Activated CD8-positive, alpha-beta T cell treated with anti-CD3 and anti-CD28 coated beads, Interleukin-2, amount 10 ng/mL, durations not matched to agents 7 days and 5 days (primary cell): ENCODE measurements around the gene ZNF831. TPM values are rescaled to one million over a fixed set of nuclear protein-coding genes. Genes with fewer than 3 reads are reported as not detected.

Experiments
- ATAC-seq: fragments of 150-1000 bp; cut with Tn5 transposase; one replicate; pipeline ENCODE4 v1.10.0; 2021; ENCODE audit warnings: moderate library complexity
- CTCF ChIA-PET: fragments of 350-600 bp; sonication (Branson Sonifier 250); formaldehyde crosslinking; loops from one replicate; lab custom pipeline; 2021; ENCODE audit warnings: antibody characterized with exemption; lab: Charles Lee
- POLR2A ChIA-PET: fragments of 350-600 bp; sonication (Branson Sonifier 250); formaldehyde crosslinking; loops from one replicate; lab custom pipeline; 2021; ENCODE audit warnings: antibody characterized with exemption; lab: Charles Lee
- DNase-seq: peaks from one replicate; pipeline ENCODE4 v3.0.0-alpha.2; 2020
- H3K27ac Mint-ChIP-seq: one replicate; pipeline ENCODE4 v1.8.0; 2021; ENCODE audit warnings: mild to moderate bottlenecking, mixed read lengths
- H3K27me3 Mint-ChIP-seq: one replicate; pipeline ENCODE4 v1.8.0; 2021; ENCODE audit warnings: low read depth, mixed read lengths
- H3K36me3 Mint-ChIP-seq: one replicate; pipeline ENCODE4 v1.8.0; 2021; ENCODE audit warnings: low read depth, mixed read lengths
- H3K4me1 Mint-ChIP-seq: one replicate; pipeline ENCODE4 v1.8.0; 2021; ENCODE audit warnings: low read depth, mixed read lengths
- H3K4me3 Mint-ChIP-seq: one replicate; pipeline ENCODE4 v1.8.0; 2021; ENCODE audit warnings: mild to moderate bottlenecking, mixed read lengths
- H3K9me3 Mint-ChIP-seq: one replicate; pipeline ENCODE4 v1.8.0; 2022; ENCODE audit warnings: mixed read lengths; ENCODE audit not compliant: insufficient read depth
- total RNA-seq, 2 experiments: library from RNA; stranded (reverse); gene quantifications; one replicate each; pipeline ENCODE4 v1.2.3, GENCODE V29; 2021

ZNF831 gene
- 1 to 10 TPM; 8.6 to 9.2 TPM for total RNA-seq

DNA sequence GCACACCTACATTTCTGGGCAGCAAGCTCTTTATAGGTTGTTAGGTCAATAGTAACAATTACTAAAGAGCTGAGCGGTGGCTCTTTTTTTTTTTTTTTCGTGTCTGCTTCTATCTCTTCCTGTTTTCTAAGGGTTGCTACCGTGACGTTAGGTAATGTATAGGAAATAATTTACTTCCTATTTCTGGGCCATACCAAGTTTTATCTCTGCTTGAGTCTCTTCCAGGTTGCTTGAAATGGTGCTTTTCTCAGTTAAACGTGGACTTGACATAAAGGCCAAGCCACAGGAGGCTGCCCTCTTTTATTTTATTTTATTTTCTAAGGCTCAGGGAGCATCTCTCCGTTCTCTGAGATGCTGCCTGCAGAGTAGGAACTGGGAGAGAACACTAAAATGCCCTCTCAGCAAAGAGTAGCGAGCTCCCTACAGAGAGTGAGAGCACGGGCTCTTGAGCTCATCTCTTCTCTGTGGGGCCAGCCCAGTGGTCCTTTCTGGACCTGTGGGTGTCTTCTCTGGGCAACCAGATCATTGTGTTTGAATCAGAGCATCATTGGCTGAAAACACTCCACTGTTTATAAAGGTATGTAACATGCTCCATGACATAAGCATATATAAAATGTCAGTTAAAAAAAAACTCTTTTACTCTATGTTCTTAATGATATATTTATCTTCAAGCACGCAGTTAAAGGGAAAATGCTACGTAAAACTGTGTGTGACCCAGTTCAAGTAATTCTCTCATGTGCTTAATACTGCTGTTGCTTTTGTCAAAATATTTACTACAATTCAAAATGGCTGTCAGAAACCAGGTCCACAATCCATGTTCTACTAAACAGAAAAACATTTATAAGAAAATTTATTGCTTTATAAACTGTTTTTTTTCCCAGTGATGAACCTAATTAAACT, at the start of gene ZNF831:
Gene ZNF831, plus strand, starts transcription at position 191 of the 900 bp plus-strand sequence. CDS start 27,199 bp downstream, outside the sequence.
- no peaks in the 10 kb centered on the region for H3K27me3 Mint-ChIP-seq
- peaks cover 89% of the 10 kb centered on the region for H3K4me1 Mint-ChIP-seq
- peak within 1 kb of the TSS; percentile 97 for H3K27ac Mint-ChIP-seq
- H3K4me3 Mint-ChIP-seq, result peak within 1 kb of the TSS; percentile 89
- POLR2A ChIA-PET, result interaction anchor here (0.6 to 3.8 kb wide), 17 partner anchors 9 to 512 kb away, joined by 3 to 31 read pairs (median 6); partner anchors contain the start of genes ATP5F1E and STX16
- ATAC-seq (peak; percentile 40), DNase-seq (peak; percentile 56)
- CTCF ChIA-PET, result interaction anchor here (0.9 to 4.8 kb wide), 10 partner anchors 10 to 132 kb away, joined by 3 to 27 read pairs (median 9); partner anchors contain the start of gene ATP5F1E
- H3K36me3 Mint-ChIP-seq, result peaks cover 21% of the 10 kb centered on the region
- H3K9me3 Mint-ChIP-seq, result peaks cover 4% of the 10 kb centered on the region

DNA sequence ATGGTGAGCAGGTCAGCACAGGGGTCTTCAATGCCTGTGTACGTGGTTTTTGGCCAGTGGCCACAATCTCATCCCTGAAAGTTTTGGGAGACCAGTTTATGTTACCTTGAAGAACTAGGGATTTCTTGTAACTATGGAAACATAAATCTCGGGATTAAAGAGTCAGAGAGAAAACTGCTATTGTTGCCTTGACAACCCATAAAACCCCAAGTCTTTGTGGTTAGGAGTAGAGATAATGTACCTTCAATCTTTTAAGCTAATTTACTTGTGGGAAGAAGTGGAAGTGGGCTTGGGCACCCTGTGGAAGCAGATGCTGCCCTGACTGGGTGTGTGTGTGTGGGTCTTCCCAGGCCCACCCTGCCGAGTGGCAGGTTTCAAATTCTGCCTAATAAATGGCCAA, 46.1 kb upstream of the ZNF831 start:
- ChIA-PET POLR2A (no interaction called here), CTCF (interaction anchor here (0.8 to 1.4 kb wide), 3 partner anchors 26 to 36 kb away, joined by 3 to 4 read pairs (median 3); no protein-coding TSS in a partner anchor)

DNA sequence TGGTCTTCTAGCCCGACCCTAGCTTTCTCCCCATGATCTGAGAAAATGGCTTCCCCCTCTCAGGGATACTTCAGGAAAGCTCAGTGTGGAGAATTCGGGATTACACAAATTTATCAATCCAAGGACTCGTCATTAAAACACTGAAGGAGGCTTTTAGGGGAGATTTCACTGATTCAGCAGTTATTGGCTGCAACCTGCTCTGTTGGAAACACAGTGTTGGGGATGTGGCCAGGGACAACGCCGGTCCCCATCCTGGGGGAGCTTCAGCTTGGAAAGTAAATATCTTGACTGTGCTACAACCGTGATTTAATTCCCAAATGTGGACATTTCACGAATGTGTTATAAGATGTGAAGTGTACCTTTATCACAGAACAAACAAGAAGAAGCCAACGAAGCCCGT, 44.8 kb upstream of the ZNF831 start:
- H3K4me1 Mint-ChIP-seq, result peaks cover 66% of the 10 kb centered on the region
- POLR2A ChIA-PET, result interaction anchor here (0.8 kb wide), 1 partner anchor 46 kb away, joined by 4 read pairs; no protein-coding TSS in a partner anchor
- H3K27ac Mint-ChIP-seq, result no peak overlapping the region
- H3K27me3 Mint-ChIP-seq, result peaks cover 12% of the 10 kb centered on the region
- DNase-seq (no peak), ATAC-seq (no peak)
- H3K9me3 Mint-ChIP-seq, result no peaks in the 10 kb centered on the region
- CTCF ChIA-PET, result interaction anchor here (0.9 to 1.7 kb wide), 3 partner anchors 29 to 48 kb away, joined by 4 to 8 read pairs (median 4); no protein-coding TSS in a partner anchor
- H3K36me3 Mint-ChIP-seq, result peaks cover 9% of the 10 kb centered on the region
- H3K4me3 Mint-ChIP-seq, result no peak overlapping the region

More for the DNA sequence above, 46.1 kb upstream of the ZNF831 start:
- Mint-ChIP-seq H3K4me1 (peaks cover 53% of the 10 kb centered on the region), H3K36me3 (peaks cover 9% of the 10 kb centered on the region), H3K4me3 (no peak overlapping the region), H3K27ac (no peak overlapping the region), H3K27me3 (peaks cover 13% of the 10 kb centered on the region), H3K9me3 (no peaks in the 10 kb centered on the region)
- no peak for DNase-seq
- peak; percentile 33 for ATAC-seq

DNA sequence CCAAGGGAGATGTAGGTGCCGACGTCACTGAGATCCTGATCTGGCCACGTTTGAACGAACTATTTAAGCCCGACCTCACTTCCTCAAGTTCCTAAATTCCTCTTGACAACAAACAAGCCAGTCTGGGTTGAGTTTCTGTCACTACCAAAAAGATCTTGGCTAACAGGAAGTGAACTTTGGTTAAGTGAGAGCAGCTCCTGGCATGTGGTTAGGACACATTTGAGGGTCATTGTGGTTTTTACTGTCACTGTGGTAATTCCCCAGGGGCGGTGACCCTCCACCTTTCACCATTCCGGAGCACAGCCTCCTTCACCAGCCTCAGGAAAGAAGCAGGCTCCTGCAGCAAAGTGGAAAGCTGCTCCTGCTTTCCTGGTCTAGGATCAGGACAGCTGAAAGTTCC, 43.1 kb upstream of the ZNF831 start:
- peak; percentile 40 for ATAC-seq
- Mint-ChIP-seq H3K27ac (peak overlapping the region; percentile 0), H3K9me3 (no peaks in the 10 kb centered on the region), H3K4me3 (peak overlapping the region; percentile 3), H3K27me3 (peaks cover 4% of the 10 kb centered on the region), H3K36me3 (peaks cover 9% of the 10 kb centered on the region), H3K4me1 (peaks cover 73% of the 10 kb centered on the region)
- POLR2A ChIA-PET, result interaction anchor here (0.7 to 3.0 kb wide), 5 partner anchors 15 to 88 kb away, joined by 3 to 20 read pairs (median 3); partner anchors contain the start of gene ATP5F1E
- CTCF ChIA-PET, result interaction anchor here (0.5 to 5.0 kb wide), 4 partner anchors 28 to 819 kb away, joined by 3 to 53 read pairs (median 20); no protein-coding TSS in a partner anchor
- DNase-seq, result peak; percentile 53

DNA sequence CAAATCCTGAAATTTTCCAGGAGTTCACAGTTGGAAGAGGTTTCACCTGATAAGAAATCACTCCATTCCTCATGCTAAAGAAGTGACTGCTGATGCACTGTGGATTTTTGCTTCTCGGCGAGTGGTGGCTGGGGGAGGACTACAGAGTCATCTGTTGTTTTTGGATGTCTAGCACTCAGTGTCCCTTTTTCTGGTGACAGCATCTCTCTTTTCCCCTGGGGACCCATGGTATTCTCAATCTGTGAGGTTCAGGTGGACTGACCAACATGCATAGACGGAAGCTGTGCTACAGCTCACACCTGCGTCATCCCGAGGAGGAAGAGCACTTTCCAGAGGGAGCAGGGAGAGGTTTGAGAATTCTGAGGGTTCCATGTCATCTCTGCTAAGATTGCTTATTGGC, 42.7 kb upstream of the ZNF831 start:
- no peaks in the 10 kb centered on the region for H3K9me3 Mint-ChIP-seq
- H3K36me3 Mint-ChIP-seq, result peaks cover 9% of the 10 kb centered on the region
- peaks cover 73% of the 10 kb centered on the region for H3K4me1 Mint-ChIP-seq
- peak overlapping the region; percentile 94 for H3K27ac Mint-ChIP-seq
- no peak for ATAC-seq
- no peak for DNase-seq
- H3K4me3 Mint-ChIP-seq, result peak overlapping the region; percentile 3
- ChIA-PET CTCF (interaction anchor here (0.5 to 5.0 kb wide), 6 partner anchors 28 to 819 kb away, joined by 3 to 53 read pairs (median 16); no protein-coding TSS in a partner anchor), POLR2A (interaction anchor here (1.0 to 3.0 kb wide), 4 partner anchors 14 to 89 kb away, joined by 3 to 20 read pairs (median 6); partner anchors contain the start of gene ATP5F1E)
- peaks cover 3% of the 10 kb centered on the region for H3K27me3 Mint-ChIP-seq

DNA sequence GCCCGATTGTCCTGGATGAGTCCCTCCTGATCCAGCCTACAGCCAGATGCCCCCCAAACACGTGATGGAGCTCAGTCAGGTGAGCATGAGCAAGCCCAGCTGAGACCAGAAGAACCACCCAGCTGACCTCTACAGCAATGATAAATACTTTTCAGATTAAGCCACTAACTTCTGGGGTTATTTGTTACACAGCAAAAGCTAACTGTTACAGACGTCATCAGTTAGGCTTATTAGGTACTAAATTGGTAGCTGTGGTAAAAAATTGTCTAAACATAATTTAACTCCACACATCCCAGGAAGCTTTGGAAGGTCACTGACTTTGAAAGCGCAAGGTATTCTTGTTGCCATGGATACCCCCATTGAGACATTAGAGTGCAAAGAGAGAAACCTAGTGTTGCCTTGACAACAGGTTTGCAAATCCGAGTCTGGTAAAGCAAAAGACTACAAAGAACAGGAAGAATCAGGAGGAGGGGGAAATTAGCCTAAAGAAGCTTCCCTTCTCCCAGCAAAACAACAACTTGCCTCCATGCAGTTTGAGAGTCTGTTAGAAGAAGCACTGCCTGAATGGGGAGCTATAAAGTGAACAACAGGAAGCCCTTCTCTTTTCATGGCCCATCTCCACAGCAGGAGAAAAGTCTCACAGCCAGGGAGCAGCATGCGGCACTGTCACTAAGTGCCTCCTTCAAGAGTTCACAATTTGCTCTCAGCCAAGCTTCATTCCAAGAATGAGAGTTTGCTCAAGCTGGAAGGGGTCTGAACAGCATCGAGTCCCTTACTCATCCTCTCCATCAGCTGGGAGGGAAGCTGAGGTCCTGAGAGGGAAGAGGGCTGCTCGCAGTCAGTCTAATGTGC, 41.7 kb upstream of the ZNF831 start:
- DNase-seq (peak; percentile 30), ATAC-seq (peak; percentile 28)
- POLR2A ChIA-PET, result interaction anchor here (0.6 to 3.0 kb wide), 12 partner anchors 19 to 470 kb away, joined by 3 to 23 read pairs (median 6); partner anchors contain the start of gene ZNF831
- H3K36me3 Mint-ChIP-seq, result peaks cover 9% of the 10 kb centered on the region
- peak overlapping the region; percentile 26 for H3K4me3 Mint-ChIP-seq
- no peaks in the 10 kb centered on the region for H3K9me3 Mint-ChIP-seq
- CTCF ChIA-PET, result interaction anchor here (1.0 to 5.0 kb wide), 21 partner anchors 8 to 375 kb away, joined by 3 to 53 read pairs (median 6); partner anchors contain the start of gene ZNF831
- peak overlapping the region; percentile 94 for H3K27ac Mint-ChIP-seq
- peaks cover 71% of the 10 kb centered on the region for H3K4me1 Mint-ChIP-seq
- peaks cover 3% of the 10 kb centered on the region for H3K27me3 Mint-ChIP-seq

DNA sequence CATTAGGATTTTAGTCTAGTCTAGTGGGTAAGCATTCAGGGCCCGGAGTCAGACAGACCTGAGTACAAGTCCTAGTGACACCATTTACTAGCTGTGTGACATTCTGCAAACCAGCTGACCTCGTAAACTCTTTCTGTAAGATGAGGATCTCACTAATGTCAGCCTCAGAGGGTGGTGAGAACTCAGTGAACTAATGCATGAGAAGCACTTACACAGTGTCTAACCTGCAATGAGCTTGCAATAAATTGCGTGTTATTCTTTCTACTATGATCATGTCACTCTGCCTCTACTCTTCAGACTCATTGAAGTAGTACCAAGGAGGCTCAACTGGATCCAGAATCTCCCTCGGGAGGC, 41.1 kb upstream of the ZNF831 start:
- ChIA-PET POLR2A (interaction anchor here (0.6 to 3.0 kb wide), 13 partner anchors 10 to 471 kb away, joined by 3 to 23 read pairs (median 6); partner anchors contain the start of gene ZNF831), CTCF (interaction anchor here (1.0 to 5.0 kb wide), 20 partner anchors 9 to 374 kb away, joined by 3 to 53 read pairs (median 6); partner anchors contain the start of gene ZNF831)
- peaks cover 70% of the 10 kb centered on the region for H3K4me1 Mint-ChIP-seq
- peaks cover 9% of the 10 kb centered on the region for H3K36me3 Mint-ChIP-seq
- peak overlapping the region; percentile 72 for H3K4me3 Mint-ChIP-seq
- peak overlapping the region; percentile 94 for H3K27ac Mint-ChIP-seq
- DNase-seq, result no peak
- peak; percentile 40 for ATAC-seq
- H3K9me3 Mint-ChIP-seq, result no peaks in the 10 kb centered on the region
- H3K27me3 Mint-ChIP-seq, result peaks cover 3% of the 10 kb centered on the region

DNA sequence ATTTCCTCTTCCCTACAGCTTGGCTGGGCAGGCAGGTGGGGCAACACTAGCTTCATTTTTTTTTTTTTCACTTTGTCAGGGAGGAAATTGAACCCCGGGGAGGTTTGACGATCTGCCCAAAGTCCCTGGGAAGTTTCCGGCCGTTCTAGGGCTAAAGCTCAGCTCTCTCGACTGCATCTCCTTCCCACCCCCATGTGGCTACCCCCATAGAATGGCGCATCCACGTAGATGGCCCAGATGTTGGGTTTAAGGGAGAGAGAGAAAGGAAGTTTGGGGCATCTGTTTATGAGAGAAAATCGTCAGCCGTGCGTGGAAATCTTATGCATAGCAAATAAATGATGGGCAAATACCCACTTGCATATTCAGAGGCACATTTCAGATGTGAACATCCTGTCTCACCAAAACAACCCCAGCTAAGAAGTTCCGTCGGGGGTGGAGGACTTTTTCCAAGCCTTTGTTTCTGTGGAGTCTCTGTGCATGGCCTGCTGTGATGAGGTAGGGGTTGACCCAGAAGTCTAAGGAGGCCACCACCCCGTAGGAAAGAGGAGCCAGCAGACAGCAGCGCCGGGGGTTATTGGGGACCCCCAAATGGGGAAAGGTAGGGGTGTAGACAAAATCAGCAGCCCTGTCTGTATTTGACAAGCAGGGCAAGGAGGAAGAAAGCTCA, 40.5 kb upstream of the ZNF831 start:
- peaks cover 3% of the 10 kb centered on the region for H3K27me3 Mint-ChIP-seq
- POLR2A ChIA-PET, result interaction anchor here (0.6 to 3.0 kb wide), 12 partner anchors 9 to 265 kb away, joined by 3 to 23 read pairs (median 6); partner anchors contain the start of gene ZNF831

DNA sequence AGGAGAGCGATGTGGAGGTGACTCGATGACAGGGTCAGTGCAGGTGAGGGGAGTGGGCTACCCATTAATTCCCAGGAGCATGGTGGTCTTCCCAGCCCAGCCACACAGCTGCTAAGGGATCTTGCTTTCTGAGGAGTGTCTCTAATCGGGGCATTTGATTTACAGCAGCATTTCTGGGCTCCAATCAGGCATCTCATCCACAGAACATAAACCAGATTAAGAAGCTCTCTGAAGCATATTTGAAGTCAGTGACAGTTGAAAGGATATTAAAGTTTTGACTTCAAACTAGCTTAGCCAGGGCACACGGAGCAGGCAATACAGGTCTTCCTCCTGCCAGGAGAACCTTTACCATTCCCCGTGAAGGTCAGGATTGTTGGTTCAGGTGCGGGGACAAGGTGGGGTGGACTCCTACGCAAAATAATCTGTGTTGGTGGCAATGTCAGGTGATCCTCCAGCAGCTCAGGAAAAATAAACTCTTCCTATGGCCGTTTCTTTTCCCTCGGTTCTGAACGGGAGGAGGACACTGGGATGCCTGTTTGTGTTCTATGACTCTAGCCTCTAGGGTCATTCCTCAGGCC, 39.9 kb upstream of the ZNF831 start:
- H3K4me3 Mint-ChIP-seq, result no peak overlapping the region
- ATAC-seq (no peak), DNase-seq (no peak)
- ChIA-PET POLR2A (interaction anchor here (0.9 to 2.7 kb wide), 6 partner anchors 9 to 131 kb away, joined by 3 to 23 read pairs (median 12); partner anchors contain the start of gene ZNF831), CTCF (interaction anchor here (0.6 to 5.0 kb wide), 14 partner anchors 10 to 118 kb away, joined by 4 to 53 read pairs (median 11); partner anchors contain the start of gene ZNF831)
- H3K27me3 Mint-ChIP-seq, result no peaks in the 10 kb centered on the region
- peak overlapping the region; percentile 94 for H3K27ac Mint-ChIP-seq
- H3K4me1 Mint-ChIP-seq, result peaks cover 59% of the 10 kb centered on the region
- no peaks in the 10 kb centered on the region for H3K9me3 Mint-ChIP-seq
- H3K36me3 Mint-ChIP-seq, result peaks cover 9% of the 10 kb centered on the region

More for the DNA sequence above, 40.5 kb upstream of the ZNF831 start:
- H3K36me3 Mint-ChIP-seq, result peaks cover 9% of the 10 kb centered on the region
- H3K9me3 Mint-ChIP-seq, result no peaks in the 10 kb centered on the region
- CTCF ChIA-PET, result interaction anchor here (0.6 to 5.0 kb wide), 19 partner anchors 9 to 373 kb away, joined by 3 to 53 read pairs (median 7); partner anchors contain the start of gene ZNF831
- ATAC-seq (peak; percentile 41), DNase-seq (peak; percentile 50)
- H3K4me3 Mint-ChIP-seq, result peak overlapping the region; percentile 72
- H3K27ac Mint-ChIP-seq, result peak overlapping the region; percentile 94
- peaks cover 65% of the 10 kb centered on the region for H3K4me1 Mint-ChIP-seq
